ENCODE results near the gene MXRA7.
"Not testable (repeated sequence)": the region's sequence is repeated elsewhere in the genome, so short reads cannot be mapped to it uniquely, and the experiment has no call there.

The MXRA7 gene

DNA sequence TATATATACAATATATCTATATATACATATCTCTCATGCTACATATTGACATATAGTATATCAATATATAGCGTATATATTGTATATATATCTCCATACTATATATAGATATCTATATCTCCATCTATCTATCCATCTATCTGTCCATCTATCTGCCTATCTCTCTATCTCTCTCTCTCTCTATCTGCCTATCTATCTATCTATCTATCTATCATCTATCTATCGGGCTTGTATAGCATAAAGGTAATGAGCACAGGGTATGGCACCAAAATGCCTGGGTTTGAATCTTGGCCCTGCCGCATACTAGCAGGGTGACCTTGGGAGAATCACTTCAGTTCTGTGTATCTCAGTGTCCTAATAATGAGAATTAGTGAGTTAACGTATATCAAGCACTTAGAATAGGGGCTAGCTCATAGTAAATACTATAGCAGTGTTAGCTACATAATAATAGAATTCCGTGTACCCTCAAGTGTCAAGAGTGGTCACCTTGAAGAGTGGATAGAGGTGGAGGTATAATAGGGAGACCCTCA, 68.7 kb downstream of the MXRA7 start:
- no peak for DNase-seq

DNA sequence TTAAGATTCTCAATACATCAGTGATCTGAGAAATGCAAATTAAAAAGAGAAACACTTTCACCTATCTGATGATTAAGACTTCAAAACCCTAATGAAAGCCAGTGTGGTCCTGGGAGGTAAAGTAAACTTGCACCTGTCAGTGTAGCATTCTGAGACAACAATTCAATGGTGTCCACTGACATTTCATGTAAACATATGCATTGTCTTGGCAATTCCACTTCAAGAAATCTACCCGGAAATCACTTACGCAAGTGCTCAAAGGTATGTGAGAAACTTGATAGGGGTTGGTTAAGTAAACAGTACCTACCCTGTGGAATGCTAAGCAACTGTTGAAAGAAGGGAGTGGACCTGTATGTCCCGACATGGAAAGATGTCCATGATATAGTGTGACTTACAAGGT, 69.3 kb downstream of the MXRA7 start:
- DNase-seq, result no peak

DNA sequence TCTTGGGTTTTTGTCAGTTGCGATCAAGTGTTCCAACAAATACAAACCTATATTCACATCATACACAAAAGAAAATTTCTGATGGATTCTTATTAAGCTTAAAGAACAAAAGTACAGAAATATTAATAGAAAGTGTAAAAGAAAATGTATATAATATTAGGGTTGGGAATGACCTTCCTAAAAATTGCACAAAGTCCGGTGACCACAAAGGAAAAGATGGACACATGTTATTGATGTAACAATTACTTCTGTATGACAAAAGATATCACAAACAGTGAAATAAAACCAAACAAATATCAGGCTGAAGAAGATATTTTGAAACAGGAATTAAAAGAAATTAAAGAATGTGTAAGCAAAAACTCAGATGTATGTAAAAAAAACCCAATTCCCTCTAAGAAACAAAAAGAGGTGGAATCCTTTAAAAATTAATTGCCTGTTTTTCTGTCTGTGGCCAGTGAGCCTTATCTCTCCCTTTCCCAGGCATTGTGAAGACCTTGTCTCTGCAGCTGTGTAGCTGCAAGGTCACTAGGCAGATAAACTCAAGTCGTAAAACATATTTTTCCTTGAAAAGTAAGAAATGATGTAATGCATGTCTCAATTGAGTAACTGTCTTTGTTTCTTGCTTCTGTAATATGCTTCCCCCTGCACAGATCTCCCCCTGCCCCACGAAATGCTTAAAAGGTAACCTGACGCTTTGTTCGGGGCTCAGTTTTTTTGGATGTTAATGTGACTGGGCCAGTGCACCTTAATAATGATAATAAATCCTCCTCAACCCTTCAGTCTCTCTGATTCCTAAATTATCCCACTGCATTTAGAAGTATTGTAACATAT, 70.0 kb downstream of the MXRA7 start:
- DNase-seq, result no peak

DNA sequence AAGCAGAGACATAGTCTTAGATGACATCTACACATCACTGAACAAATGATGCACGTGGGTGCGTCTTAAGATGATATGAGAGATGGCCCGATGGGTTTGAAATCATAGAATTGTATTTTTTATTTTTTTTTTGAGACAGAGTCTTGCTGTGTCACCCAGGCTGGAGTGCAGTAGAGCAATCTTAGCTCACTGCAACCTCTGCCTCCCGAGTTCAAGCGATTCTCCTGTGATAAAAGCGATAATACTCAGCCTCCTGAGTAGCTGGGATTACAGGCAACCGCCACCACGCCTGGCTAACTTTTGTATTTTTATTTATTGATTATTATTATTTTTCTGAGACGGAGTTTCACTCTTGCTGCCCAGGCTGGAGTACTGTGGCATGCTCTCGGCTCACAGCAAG, 72.5 kb downstream of the MXRA7 start:
- no peak for DNase-seq

DNA sequence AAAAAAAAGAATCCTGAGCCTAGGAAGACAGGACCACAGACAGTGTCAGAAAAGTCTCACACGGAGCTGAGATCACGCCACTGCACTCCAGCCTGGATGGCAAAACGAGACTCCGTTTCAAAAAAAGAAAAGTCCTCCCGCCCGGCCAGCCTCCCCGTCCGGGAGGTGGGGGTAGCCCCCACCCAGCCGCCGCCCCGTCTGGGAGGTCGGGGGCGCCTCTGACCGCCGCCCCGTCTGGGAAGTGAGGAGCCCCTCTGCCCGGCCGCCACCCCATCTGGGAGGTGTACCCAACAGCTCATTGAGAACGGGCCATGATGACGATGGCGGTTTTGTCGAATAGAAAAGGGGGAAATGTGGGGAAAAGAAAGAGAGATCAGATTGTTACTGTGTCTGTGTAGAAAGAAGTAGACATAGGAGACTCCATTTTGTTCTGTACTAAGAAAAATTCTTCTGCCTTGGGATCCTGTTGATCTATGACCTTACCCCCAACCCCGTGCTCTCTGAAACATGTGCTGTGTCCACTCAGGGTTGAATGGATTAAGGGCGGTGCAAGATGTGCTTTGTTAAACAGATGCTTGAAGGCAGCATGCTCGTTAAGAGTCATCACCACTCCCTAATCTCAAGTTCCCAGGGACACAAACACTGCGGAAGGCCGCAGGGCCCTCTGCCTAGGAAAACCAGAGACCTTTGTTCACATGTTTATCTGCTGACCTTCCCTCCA, 74.1 kb downstream of the MXRA7 start:
- not testable (repeated sequence) for DNase-seq

DNA sequence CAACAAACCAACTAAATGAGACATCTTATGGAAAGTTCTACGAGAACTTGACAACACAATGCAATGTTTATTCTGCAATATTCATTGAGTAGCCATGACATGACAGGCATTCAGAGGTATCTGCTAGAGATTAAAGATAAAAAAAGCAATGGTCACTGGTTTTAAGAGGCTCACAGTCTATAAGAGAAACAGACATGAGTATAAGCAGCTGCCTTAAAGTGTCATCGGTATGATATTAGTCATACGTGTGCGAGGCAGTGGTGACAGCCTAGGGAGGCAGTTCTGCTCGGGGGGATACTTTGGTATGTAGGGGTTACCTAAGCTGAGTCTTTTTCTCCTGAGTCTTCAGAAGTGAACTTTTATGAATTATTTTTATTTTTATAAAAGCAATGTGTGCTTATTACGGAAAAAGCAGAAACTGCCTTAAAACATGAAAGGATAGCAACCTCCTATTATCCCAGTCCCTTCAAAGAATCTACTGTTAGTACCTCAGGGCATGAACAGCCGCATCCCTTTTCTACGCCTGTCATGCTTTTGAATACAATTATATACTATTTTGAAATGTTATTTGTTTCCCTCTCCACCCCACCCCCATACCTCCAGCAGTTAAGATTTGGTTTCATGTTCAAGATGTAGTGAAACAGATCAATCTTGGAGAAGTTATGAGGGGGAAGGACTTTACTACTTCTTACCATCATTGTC, 75.0 kb downstream of the MXRA7 start:
- no peak for DNase-seq

DNA sequence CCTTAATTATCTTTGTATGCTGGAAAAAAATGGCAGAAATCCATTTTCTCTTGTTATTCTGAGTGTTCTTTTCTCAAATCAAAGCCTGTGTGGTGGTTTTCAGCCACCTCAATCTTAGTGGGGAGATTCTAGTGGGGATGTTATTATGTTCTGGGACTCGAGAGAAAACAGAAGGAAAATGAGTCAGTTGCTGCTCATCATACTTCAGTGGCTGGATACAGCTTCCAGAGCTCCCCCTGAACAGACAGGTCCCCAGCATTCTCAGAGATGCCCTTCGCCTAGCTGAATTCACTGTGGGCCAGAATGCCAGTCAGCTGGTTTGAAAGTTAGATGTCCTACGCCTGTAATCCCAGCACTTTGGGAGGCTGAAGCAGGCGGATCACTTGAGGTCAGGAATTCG, 75.7 kb downstream of the MXRA7 start:
- no peak for DNase-seq

DNA sequence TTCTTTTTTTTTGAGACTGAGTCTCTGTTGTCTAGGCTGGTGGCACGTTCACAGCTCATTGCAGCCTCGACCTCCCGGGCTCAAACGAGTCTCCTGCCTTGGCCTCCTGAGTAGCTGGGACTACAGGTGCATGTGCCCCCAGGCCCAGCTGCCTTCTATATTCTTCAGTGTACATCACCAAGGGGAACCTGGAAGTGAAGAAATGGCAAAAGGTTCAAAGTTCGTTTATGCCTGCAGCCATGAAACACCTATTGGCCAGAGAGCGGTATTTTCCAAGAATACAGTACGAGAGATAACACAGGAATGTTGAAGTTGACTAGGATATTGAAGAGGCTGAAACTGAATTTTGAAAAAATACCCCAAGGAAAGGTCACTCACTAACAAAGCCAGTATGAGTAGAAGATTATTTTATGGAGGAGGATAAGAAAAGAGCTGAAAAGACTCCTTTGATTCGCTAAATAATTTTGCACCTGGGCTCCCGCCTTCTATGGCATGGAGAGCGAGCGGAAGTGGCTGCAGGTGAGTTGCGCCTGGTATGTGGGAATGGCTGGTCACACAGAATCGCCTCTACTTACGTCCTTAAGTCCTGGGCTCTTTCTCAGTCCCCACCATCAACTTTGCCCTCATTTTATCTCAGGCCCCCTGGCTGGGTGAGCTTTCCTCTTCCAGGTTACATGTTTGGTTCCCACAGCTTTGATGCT, 77.0 kb downstream of the MXRA7 start:
- DNase-seq, result no peak

DNA sequence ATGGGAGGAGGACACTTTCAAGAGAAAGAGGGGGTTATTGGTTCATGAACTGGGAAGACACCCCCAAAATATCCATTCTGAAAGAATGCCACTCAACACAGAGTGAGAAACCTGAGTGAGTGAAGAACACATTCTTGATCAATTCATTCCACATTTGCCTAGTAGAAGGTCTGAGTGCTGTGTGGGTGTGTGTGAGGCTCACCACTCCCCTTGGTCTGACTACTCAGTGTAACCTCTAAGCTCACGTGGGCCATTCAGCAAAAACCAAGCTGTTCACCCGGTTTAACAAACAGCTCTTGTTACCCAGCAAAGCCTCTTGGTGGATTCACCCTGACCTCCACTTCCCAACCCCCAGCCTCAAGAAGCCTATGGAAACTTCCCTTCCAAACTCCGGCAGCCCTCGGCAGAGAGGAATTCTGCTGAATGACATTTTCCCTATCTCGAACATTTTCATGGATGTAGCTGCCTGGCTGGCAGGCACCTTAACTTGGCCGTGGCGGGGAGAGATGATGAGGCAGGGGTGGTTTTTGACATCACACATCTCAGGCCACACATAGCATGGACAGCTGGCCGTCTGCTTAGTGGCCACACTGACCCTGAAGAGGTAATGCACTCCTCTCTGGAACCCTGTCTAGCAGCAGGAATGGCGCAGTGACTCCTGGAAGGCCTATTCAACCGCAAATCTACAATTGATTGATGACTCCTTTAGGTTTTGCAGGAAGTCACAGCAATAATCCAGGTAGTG, 78.8 kb downstream of the MXRA7 start:
- no peak for DNase-seq

DNA sequence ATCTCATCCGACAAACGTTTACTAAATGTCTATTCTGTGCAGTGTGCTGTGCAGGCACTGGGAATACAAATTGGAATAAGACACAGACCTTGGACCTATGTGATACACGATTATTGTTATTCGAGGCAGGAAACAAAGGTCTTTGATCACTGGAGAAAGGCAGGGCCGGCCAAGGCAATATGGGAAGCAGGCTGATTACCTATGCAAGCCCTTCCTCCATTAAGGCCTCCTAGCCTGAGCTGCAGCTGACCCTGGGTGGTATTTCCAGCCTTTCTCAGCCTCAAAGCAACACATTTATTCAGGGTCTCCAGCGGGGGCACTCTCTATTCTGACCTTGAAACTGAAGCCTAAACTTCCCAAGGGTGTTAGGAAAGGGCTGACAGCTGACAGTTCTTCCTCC, 80.6 kb downstream of the MXRA7 start:
- no peak for DNase-seq

Data from hippocampal formation (tissue), 2 donors.